GM12873 (cell line): ENCODE measurements around the gene PTCHD1.

ENCODE experiments used
- CTCF ChIP-seq: IDR thresholded peaks from 2 replicates; pipeline ENCODE4 v1.5.1; 2012; ENCODE audit warnings: low read depth, mild to moderate bottlenecking, moderate library complexity, low read length, control low read depth; ENCODE audit not compliant: insufficient read depth; ENCODE audit errors: missing control alignments

Gene PTCHD1

GRCh38 chrX:23403849-23404248, 69.2 kb downstream of the PTCHD1 start:
- TF ChIP-seq CTCF: peak; percentile 14

- no peak for TF ChIP-seq CTCF
These were observed 88.3 kb downstream of the PTCHD1 start for GRCh38 chrX:23422912-23423311.

DNA sequence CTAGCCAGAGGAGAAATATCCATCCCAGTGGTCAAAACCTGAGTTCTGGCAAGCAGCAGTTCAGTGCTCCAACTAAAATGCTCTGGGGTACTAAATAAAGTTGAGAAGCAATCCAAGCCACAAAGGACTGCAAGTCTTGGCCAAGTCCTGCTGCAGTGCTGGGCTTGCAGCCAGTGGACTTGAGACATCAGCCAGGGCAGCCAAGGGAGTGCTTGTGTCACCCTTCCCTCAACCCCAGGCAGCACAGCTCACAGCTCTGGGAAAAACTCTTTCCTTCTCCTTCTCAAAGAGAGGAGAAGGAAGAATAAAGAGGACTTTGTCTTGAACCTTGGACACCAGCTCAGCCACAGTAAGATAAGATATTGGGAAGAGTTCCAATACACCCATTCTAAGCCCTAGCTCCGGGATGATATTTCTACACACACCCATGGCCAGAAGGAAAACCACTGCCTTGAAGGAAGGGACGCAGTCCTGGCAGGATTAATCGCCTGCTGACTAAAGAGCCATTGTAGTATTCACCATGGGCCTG, 99.8 kb downstream of the PTCHD1 start:
- TF ChIP-seq CTCF: no peak

GRCh38 chrX:23435108-23435507, 100.5 kb downstream of the PTCHD1 start:
- TF ChIP-seq CTCF: no peak

DNA sequence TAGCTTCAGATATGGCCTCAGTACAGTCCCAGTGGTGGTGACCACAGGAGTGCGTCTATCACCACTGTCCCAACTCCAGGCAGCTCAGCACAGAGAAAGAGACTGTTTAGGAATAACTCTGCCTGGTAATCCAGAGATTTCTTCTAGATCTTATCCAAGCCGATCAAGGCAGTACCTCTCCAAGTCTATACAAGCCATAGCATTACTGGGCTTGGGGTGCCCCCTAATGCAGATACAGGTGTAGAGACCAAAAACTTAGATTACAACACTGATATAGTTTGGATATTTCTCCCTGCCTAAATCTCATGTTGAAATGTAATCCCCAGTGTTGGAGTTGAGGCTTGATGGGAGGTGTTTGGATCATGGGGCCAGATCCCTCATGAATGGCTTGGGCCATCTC, 100.9 kb downstream of the PTCHD1 start:
- no peak for TF ChIP-seq CTCF

DNA sequence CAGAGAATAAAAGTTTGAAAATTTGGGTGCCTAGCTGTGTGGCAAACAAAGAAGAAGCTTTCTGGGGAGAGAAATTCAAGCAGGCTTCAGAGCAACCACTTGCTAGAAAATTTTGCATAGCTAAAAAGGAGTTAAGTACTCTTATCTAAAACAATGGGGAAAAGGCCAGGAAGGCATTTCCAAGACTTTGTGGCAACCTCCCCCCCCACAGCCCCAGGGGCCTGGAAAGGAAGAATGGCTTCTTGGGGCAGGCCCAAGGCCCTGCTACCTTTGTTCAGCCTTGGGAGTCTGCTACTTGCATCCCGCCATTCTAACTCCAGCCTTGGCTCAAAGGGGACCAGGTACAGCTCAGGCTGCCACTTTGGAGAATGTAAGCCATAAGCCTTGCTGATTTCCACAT, 102.2 kb downstream of the PTCHD1 start:
- no peak for TF ChIP-seq CTCF

DNA sequence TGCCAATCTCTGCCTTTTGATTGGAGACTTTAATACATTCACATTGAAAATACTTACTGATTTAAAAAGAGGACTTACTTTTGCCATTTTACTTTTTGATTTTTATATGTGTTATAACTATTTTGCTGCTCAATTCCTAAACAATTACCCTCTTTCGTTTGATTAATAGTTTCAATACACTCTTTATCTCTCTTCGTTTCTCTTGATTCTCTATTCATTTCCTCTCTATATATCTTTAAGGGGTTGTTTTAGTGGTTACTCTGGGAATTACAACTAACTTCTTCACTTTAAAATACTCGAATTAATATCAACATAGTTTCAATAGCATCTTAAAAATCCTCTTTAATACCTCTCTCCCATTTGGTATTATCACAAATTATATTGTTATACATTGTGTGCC, 116.6 kb downstream of the PTCHD1 start:
- TF ChIP-seq CTCF: no peak
